HEK293T (cell line): ENCODE measurements around the gene NME9.

Experiments
- BHLHE40 ChIP-seq: fragments of 450-650 bp; IDR thresholded peaks from 2 replicates; pipeline ENCODE4 v1.6.1; 2016; ENCODE audit warnings: mild to moderate bottlenecking, moderate library complexity, borderline replicate concordance
- HDGF ChIP-seq: fragments of 450-650 bp; IDR thresholded peaks from 2 replicates; pipeline ENCODE4 v1.6.1; 2017; ENCODE audit warnings: antibody characterized with exemption, borderline replicate concordance
- L3MBTL2 ChIP-seq: fragments of 450-650 bp; conservative IDR thresholded peaks from 2 replicates; pipeline ENCODE4 v1.6.1; 2016; ENCODE audit warnings: mild to moderate bottlenecking
- SP1 ChIP-seq: fragments of 450-650 bp; IDR thresholded peaks from 2 replicates; pipeline ENCODE4 v1.6.1; 2017
- SUZ12 ChIP-seq: fragments of 450-650 bp; IDR thresholded peaks from 2 replicates; pipeline ENCODE4 v1.6.1; 2016; ENCODE audit warnings: mild to moderate bottlenecking
- TARDBP ChIP-seq: fragments of 450-650 bp; IDR thresholded peaks from 2 replicates; pipeline ENCODE4 v1.6.1; 2016
- ZNF384 ChIP-seq: fragments of 450-650 bp; IDR thresholded peaks from 2 replicates; pipeline ENCODE4 v1.6.1; 2016
- TF ChIP-seq, protein P1 (sequence below): fragments of 450-650 bp; IDR thresholded peaks from 2 replicates; pipeline ENCODE4 v1.6.1; 2016

DNA sequence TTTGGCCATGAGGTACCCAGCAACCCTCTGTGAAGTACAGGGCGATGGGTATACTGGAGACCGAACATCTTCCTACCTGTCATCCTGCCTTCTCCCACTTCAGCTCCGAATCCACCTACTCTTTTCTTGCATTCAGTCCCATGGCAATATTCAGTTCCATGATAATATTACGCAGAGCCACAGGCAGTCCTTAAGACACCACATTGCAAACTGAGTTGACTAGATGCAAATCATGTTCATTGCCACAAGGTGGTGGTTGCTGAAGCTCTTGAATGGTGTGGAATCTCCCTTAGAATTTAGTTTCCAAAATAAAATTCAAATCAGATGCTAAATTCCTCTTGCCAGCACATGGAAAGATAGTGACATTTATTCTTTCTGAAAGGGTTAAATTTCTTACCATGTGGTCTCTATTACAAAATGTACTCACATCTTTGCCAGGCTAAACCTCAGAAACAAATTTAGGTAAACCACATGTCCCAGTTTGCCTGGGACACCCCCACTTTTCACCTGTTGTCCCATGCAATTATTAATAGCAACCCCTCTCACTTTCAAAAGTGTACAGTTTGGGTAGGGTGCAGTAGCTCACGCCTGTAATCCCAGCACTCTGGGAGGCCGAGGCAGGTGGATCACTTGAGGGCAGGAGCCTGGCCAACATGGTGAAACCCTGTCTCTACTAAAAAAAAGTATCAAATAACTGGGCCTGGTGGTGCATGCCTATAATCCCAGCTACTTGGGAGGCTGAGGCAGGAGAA lies 1.7 kb upstream of the NME9 start:
- no peak for TF ChIP-seq SUZ12
- TF ChIP-seq BHLHE40 = no peak
- no peak for TF ChIP-seq TARDBP
- no peak for TF ChIP-seq SP1
- TF ChIP-seq ZNF384 = no peak
- TF ChIP-seq, protein P1, sequence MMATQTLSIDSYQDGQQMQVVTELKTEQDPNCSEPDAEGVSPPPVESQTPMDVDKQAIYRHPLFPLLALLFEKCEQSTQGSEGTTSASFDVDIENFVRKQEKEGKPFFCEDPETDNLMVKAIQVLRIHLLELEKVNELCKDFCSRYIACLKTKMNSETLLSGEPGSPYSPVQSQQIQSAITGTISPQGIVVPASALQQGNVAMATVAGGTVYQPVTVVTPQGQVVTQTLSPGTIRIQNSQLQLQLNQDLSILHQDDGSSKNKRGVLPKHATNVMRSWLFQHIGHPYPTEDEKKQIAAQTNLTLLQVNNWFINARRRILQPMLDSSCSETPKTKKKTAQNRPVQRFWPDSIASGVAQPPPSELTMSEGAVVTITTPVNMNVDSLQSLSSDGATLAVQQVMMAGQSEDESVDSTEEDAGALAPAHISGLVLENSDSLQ = no peak
- no peak for TF ChIP-seq L3MBTL2
- TF ChIP-seq HDGF = no peak
